Neural cell (in vitro differentiated cells): ENCODE results near the gene PNPLA2.

Source experiments
- CTCF ChIP-seq: fragments of 450-650 bp; IDR thresholded peaks from 2 replicates; pipeline ENCODE4 v1.5.1; 2014; ENCODE audit warnings: antibody characterized with exemption, mild to moderate bottlenecking, moderate library complexity; ENCODE audit not compliant: poor library complexity, severe bottlenecking
- EP300 ChIP-seq: fragments of 450-650 bp; conservative IDR thresholded peaks from 2 replicates; pipeline ENCODE4 v1.6.1; 2014; ENCODE audit warnings: antibody characterized with exemption, mild to moderate bottlenecking, moderate library complexity; ENCODE audit not compliant: poor library complexity, severe bottlenecking
- EZH2 ChIP-seq: fragments of 200-600, 300-800 bp; shearing (Covaris generic), sonication (generic); IDR thresholded peaks from 2 replicates; pipeline ENCODE4 v1.6.1; 2014; ENCODE audit warnings: antibody characterized with exemption, low read length, borderline replicate concordance, mild to moderate bottlenecking; ENCODE audit not compliant: insufficient read depth, poor library complexity, severe bottlenecking
- POLR2AphosphoS5 ChIP-seq: IDR thresholded peaks from 2 replicates; pipeline ENCODE4 v1.6.1; 2012
- RAD21 ChIP-seq: fragments of 450-650 bp; conservative IDR thresholded peaks from 2 replicates; pipeline ENCODE4 v1.6.1; 2014; ENCODE audit warnings: antibody characterized with exemption, mild to moderate bottlenecking, moderate library complexity
- REST ChIP-seq: IDR thresholded peaks from 2 replicates; pipeline ENCODE4 v1.6.1; 2012; ENCODE audit warnings: borderline replicate concordance

GRCh38 chr11:845872-846495 is 27.3 kb downstream of the PNPLA2 start:
- TF ChIP-seq RAD21 (no peak), CTCF (no peak), EZH2 (no peak), EP300 (no peak), POLR2AphosphoS5 (no peak), REST (no peak)
